Endothelial cell (in vitro differentiated cells): ENCODE data around the gene TAF3. TPM values are rescaled to one million over a fixed set of nuclear protein-coding genes. Genes with fewer than 3 reads are reported as not detected.

Experiments
- DNase-seq: peaks from one replicate; pipeline ENCODE4 v3.0.0; 2021; ENCODE audit warnings: low spot score
- H3K27ac Mint-ChIP-seq: one replicate; pipeline ENCODE4 v1.8.0; 2021; ENCODE audit warnings: mixed read lengths, inconsistent platforms; ENCODE audit not compliant: unreplicated experiment
- H3K27me3 Mint-ChIP-seq: one replicate; pipeline ENCODE4 v1.8.0; 2021; ENCODE audit warnings: mild to moderate bottlenecking, moderate library complexity, mixed read lengths, inconsistent platforms; ENCODE audit not compliant: unreplicated experiment
- H3K36me3 Mint-ChIP-seq: one replicate; pipeline ENCODE4 v1.8.0; 2021; ENCODE audit warnings: mild to moderate bottlenecking, low read depth, mixed read lengths, inconsistent platforms; ENCODE audit not compliant: unreplicated experiment
- H3K4me1 Mint-ChIP-seq: one replicate; pipeline ENCODE4 v1.8.0; 2021; ENCODE audit warnings: mild to moderate bottlenecking, mixed read lengths, inconsistent platforms; ENCODE audit not compliant: unreplicated experiment
- H3K4me3 Mint-ChIP-seq: one replicate; pipeline ENCODE4 v1.8.0; 2021; ENCODE audit warnings: mild to moderate bottlenecking, mixed read lengths, inconsistent platforms; ENCODE audit not compliant: unreplicated experiment
- H3K9me3 Mint-ChIP-seq: one replicate; pipeline ENCODE4 v1.8.0; 2021; ENCODE audit warnings: mixed read lengths, inconsistent platforms; ENCODE audit not compliant: unreplicated experiment
- total RNA-seq: library from RNA; stranded (reverse); fragmentation: NEBNext Ultra II Directional; extraction: Animal tissue kit (Norgen Biotek cat#: 25700); gene quantifications from one replicate; pipeline ENCODE4 v1.2.1, GENCODE V29; 2021; ENCODE audit not compliant: unreplicated experiment
- TF ChIP-seq, protein P1 (sequence below): fragments of 200-600 bp; sonication (generic); IDR thresholded peaks from one replicate; pipeline ENCODE4 v1.5.0; 2021; ENCODE audit warnings: antibody characterized with exemption; ENCODE audit not compliant: unreplicated experiment

TAF3 gene
- total RNA-seq, 1 donor from 2014 or later: 12.4 TPM

DNA sequence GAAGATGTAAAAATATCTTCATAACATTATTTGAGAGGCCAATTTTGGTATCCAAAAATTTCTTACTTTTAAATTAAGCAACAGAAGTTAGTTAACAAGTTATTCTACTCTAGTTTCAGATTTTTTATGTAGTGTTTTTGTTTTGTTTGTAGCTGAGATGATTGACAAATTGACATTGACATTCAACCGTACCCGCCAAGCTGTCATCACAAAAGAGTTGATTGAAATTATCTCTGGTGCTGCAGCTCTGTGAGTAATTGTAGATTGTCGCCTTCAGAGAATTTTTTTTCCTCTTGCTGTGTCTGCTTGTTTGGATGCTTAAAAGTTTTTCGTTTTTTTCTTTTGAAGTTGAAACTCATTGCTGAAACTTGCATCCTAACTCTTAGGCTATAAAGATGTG lies 15.7 kb upstream of the TAF3 start:
- TF ChIP-seq, protein P1, sequence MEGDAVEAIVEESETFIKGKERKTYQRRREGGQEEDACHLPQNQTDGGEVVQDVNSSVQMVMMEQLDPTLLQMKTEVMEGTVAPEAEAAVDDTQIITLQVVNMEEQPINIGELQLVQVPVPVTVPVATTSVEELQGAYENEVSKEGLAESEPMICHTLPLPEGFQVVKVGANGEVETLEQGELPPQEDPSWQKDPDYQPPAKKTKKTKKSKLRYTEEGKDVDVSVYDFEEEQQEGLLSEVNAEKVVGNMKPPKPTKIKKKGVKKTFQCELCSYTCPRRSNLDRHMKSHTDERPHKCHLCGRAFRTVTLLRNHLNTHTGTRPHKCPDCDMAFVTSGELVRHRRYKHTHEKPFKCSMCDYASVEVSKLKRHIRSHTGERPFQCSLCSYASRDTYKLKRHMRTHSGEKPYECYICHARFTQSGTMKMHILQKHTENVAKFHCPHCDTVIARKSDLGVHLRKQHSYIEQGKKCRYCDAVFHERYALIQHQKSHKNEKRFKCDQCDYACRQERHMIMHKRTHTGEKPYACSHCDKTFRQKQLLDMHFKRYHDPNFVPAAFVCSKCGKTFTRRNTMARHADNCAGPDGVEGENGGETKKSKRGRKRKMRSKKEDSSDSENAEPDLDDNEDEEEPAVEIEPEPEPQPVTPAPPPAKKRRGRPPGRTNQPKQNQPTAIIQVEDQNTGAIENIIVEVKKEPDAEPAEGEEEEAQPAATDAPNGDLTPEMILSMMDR: no peak
- H3K27me3 Mint-ChIP-seq: no peaks in the 10 kb centered on the region
- no peak for DNase-seq
- no peak overlapping the region for H3K4me3 Mint-ChIP-seq
- peaks cover 25% of the 10 kb centered on the region for H3K36me3 Mint-ChIP-seq
- H3K9me3 Mint-ChIP-seq: no peaks in the 10 kb centered on the region
- H3K27ac Mint-ChIP-seq: no peak overlapping the region
- H3K4me1 Mint-ChIP-seq: no peaks in the 10 kb centered on the region

DNA sequence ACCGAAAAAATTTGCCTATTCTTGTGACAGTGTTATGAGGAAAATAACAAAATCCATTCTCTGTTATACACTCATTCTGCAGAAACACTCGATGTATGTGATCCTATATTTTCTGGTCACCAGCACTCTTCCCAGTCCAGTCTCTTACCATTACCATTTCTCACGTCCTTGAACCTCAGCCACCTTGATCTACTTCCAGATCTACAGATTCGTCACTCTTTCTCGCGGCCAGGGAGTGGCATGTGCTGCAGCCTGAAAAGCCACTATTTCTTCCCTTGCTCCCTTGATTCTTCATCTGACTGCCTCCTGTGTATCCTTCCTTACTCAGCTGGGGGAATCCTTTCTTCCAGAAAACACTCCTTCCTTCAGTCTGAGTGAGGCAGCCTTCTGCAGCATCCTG lies 14.1 kb upstream of the TAF3 start:
- H3K4me1 Mint-ChIP-seq: no peaks in the 10 kb centered on the region
- TF ChIP-seq, protein P1: no peak
- H3K4me3 Mint-ChIP-seq: no peak overlapping the region
- peaks cover 26% of the 10 kb centered on the region for H3K36me3 Mint-ChIP-seq
- no peaks in the 10 kb centered on the region for H3K9me3 Mint-ChIP-seq
- H3K27ac Mint-ChIP-seq: no peak overlapping the region
- no peaks in the 10 kb centered on the region for H3K27me3 Mint-ChIP-seq
- no peak for DNase-seq

DNA sequence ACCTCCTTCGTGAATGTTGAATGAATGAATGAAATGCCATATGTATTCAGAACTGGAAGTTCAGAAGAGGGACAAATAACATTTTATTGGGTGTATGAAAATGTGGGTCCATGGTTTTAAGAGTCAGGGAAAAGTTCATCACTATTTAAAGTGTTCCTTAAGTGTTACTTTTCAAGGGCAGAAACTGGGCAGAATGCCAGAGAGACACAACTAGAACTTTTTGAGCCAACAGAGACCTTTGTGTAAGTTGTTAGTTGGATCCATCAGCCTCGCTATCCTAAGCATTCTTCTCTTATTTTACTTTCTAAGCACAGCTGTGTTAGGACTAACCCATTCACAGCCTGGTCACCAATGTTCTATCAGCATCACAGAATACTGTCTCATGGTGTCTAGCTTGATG lies 13.6 kb upstream of the TAF3 start:
- H3K27ac Mint-ChIP-seq: no peak overlapping the region
- peaks cover 25% of the 10 kb centered on the region for H3K36me3 Mint-ChIP-seq
- H3K4me3 Mint-ChIP-seq: no peak overlapping the region
- no peaks in the 10 kb centered on the region for H3K4me1 Mint-ChIP-seq
- TF ChIP-seq, protein P1: no peak
- DNase-seq: no peak
- no peaks in the 10 kb centered on the region for H3K27me3 Mint-ChIP-seq
- no peaks in the 10 kb centered on the region for H3K9me3 Mint-ChIP-seq

DNA sequence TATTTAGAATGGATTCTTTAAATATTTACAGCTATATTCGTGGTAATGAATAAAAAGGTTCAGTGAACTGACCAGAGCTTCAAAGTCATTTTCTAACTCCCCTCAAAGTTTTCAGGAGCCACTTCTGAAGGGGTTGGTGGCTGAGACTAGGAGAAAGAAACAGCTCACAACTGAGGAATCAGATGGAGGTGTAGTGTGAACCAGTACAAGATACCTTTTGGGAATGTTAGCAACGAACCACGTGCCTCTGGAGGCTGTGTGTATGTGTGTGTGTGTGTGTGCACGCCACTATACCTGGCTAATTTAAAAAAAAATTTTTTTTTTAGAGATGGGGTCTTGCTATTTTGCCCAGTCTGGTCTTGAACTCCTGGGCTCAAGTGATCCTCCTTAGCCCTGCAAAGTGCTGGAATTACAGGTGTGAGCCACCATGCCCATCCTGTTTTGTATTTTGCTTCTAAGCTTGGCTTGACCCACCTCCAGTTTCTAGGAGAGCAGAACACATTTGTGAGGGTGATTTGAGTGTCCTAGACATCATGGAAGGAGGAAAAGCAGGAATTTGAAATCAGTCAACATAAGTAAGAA lies 9.5 kb upstream of the TAF3 start:
- peaks cover 3% of the 10 kb centered on the region for H3K27me3 Mint-ChIP-seq
- TF ChIP-seq, protein P1: no peak
- peaks cover 8% of the 10 kb centered on the region for H3K4me1 Mint-ChIP-seq
- peaks cover 17% of the 10 kb centered on the region for H3K36me3 Mint-ChIP-seq
- no peak overlapping the region for H3K27ac Mint-ChIP-seq
- no peak overlapping the region for H3K4me3 Mint-ChIP-seq
- DNase-seq: no peak
- H3K9me3 Mint-ChIP-seq: no peaks in the 10 kb centered on the region

DNA sequence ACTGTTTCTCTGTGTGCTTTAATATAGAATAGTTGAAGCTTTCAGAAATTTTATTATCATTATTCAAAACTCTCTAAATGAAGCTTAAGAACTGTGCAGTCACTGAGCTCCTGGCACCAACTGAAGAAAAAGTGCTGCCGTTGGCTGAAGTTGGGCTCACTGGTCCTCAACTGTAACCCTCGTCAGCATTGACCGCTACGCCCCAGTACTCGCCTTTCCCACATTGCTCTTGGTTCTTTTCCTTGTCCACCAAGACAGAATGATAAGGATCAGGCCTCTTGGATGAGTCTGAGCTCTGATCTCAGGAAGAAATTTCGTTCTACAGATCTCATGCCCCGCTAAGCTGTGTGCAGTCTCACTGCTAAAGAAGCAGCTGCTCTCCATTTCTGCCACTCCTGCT lies 7.9 kb upstream of the TAF3 start:
- Mint-ChIP-seq H3K27ac (no peak overlapping the region), H3K4me3 (no peak overlapping the region), H3K36me3 (peaks cover 10% of the 10 kb centered on the region), H3K4me1 (peaks cover 8% of the 10 kb centered on the region), H3K27me3 (peaks cover 5% of the 10 kb centered on the region), H3K9me3 (no peaks in the 10 kb centered on the region)
- no peak for DNase-seq
- TF ChIP-seq, protein P1: no peak
